Measurements from ENCODE around the gene RNF217. TPM values are rescaled to one million over a fixed set of nuclear protein-coding genes. Genes with fewer than 3 reads are reported as not detected.

RNF217 gene
- total and polyA plus RNA-seq, 2 of the 8 experiments (the other 6 are each of a cell fraction or from before 2014, with no cell fraction given): 2.0 to 8.9 TPM

DNA sequence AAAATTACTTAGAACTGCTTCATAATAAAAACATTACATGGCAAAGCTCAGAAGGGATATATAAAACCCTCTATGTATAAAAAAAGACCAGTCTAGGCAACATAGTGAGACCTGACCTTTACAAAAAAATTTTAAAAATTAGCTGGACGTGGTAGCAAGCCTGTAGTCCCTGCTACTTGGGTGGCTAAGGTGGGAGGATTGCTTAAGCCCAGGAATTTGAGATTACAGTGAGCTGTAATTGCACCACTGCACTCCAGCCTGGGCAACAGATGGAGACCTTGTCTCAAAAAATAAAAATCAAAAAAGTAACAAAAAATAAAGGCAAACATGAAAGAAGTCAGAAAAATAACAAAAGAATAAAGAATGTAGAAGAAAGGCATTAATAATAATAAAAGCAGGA, 169.8 kb downstream of the RNF217 start (continued):
- TF ChIP-seq, protein P1, sequence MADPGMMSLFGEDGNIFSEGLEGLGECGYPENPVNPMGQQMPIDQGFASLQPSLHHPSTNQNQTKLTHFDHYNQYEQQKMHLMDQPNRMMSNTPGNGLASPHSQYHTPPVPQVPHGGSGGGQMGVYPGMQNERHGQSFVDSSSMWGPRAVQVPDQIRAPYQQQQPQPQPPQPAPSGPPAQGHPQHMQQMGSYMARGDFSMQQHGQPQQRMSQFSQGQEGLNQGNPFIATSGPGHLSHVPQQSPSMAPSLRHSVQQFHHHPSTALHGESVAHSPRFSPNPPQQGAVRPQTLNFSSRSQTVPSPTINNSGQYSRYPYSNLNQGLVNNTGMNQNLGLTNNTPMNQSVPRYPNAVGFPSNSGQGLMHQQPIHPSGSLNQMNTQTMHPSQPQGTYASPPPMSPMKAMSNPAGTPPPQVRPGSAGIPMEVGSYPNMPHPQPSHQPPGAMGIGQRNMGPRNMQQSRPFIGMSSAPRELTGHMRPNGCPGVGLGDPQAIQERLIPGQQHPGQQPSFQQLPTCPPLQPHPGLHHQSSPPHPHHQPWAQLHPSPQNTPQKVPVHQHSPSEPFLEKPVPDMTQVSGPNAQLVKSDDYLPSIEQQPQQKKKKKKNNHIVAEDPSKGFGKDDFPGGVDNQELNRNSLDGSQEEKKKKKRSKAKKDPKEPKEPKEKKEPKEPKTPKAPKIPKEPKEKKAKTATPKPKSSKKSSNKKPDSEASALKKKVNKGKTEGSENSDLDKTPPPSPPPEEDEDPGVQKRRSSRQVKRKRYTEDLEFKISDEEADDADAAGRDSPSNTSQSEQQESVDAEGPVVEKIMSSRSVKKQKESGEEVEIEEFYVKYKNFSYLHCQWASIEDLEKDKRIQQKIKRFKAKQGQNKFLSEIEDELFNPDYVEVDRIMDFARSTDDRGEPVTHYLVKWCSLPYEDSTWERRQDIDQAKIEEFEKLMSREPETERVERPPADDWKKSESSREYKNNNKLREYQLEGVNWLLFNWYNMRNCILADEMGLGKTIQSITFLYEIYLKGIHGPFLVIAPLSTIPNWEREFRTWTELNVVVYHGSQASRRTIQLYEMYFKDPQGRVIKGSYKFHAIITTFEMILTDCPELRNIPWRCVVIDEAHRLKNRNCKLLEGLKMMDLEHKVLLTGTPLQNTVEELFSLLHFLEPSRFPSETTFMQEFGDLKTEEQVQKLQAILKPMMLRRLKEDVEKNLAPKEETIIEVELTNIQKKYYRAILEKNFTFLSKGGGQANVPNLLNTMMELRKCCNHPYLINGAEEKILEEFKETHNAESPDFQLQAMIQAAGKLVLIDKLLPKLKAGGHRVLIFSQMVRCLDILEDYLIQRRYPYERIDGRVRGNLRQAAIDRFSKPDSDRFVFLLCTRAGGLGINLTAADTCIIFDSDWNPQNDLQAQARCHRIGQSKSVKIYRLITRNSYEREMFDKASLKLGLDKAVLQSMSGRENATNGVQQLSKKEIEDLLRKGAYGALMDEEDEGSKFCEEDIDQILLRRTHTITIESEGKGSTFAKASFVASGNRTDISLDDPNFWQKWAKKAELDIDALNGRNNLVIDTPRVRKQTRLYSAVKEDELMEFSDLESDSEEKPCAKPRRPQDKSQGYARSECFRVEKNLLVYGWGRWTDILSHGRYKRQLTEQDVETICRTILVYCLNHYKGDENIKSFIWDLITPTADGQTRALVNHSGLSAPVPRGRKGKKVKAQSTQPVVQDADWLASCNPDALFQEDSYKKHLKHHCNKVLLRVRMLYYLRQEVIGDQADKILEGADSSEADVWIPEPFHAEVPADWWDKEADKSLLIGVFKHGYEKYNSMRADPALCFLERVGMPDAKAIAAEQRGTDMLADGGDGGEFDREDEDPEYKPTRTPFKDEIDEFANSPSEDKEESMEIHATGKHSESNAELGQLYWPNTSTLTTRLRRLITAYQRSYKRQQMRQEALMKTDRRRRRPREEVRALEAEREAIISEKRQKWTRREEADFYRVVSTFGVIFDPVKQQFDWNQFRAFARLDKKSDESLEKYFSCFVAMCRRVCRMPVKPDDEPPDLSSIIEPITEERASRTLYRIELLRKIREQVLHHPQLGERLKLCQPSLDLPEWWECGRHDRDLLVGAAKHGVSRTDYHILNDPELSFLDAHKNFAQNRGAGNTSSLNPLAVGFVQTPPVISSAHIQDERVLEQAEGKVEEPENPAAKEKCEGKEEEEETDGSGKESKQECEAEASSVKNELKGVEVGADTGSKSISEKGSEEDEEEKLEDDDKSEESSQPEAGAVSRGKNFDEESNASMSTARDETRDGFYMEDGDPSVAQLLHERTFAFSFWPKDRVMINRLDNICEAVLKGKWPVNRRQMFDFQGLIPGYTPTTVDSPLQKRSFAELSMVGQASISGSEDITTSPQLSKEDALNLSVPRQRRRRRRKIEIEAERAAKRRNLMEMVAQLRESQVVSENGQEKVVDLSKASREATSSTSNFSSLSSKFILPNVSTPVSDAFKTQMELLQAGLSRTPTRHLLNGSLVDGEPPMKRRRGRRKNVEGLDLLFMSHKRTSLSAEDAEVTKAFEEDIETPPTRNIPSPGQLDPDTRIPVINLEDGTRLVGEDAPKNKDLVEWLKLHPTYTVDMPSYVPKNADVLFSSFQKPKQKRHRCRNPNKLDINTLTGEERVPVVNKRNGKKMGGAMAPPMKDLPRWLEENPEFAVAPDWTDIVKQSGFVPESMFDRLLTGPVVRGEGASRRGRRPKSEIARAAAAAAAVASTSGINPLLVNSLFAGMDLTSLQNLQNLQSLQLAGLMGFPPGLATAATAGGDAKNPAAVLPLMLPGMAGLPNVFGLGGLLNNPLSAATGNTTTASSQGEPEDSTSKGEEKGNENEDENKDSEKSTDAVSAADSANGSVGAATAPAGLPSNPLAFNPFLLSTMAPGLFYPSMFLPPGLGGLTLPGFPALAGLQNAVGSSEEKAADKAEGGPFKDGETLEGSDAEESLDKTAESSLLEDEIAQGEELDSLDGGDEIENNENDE (IDR thresholded peaks at IDR 0.05; ENCODE audit: insufficient replicate concordance, low read length): no peak
- TF ChIP-seq RAD21 (IDR thresholded peaks at IDR 0.05 in 1 of 2, conservative IDR thresholded peaks at IDR 0.05 in 1 of 2; ENCODE audit: low read depth in 2 of 2, low read length in 2 of 2): no peak
- TF ChIP-seq HDAC2 (IDR thresholded peaks at IDR 0.05; ENCODE audit: borderline replicate concordance in 1 of 2, low read depth in 2 of 2, low read length in 2 of 2): no peak

Data from H1 (cell line).